Right ventricle myocardium superior (tissue), 1 donor: Measurements from ENCODE around the gene HNRNPF. TPM values are rescaled to one million over a fixed set of nuclear protein-coding genes. Genes with fewer than 3 reads are reported as not detected.
A peak's percentile ranks its signal among the peaks of the same experiment; 100 is the strongest.

Experiments used
- ATAC-seq: fragments of 200-7000 bp; cut with Tn5 transposase; one replicate; pipeline ENCODE4 v1.9.1; 2020; ENCODE audit warnings: mild to moderate bottlenecking; ENCODE audit not compliant: poor library complexity
- DNase-seq: peaks from one replicate; pipeline ENCODE4 v3.0.0-alpha.2; 2020
- intact Hi-C: fragments of 100-400 bp; cut with DNase I; formaldehyde crosslinking; loops from one replicate; pipeline ENCODE4 v1.11.2; 2022
- total RNA-seq: library from RNA; stranded (reverse); fragmentation: NEBNext Ultra II Directional; extraction: Animal tissue kit (Norgen Biotek cat#: 25700); gene quantifications from one replicate; pipeline ENCODE4 v1.2.1, GENCODE V29; 2021
- donor health status: DM: no; HTN: yes; CAD: no; lungs with severe emphysema.

The HNRNPF gene
- total RNA-seq, 1 donor from 2014 or later: 77.5 TPM

DNA sequence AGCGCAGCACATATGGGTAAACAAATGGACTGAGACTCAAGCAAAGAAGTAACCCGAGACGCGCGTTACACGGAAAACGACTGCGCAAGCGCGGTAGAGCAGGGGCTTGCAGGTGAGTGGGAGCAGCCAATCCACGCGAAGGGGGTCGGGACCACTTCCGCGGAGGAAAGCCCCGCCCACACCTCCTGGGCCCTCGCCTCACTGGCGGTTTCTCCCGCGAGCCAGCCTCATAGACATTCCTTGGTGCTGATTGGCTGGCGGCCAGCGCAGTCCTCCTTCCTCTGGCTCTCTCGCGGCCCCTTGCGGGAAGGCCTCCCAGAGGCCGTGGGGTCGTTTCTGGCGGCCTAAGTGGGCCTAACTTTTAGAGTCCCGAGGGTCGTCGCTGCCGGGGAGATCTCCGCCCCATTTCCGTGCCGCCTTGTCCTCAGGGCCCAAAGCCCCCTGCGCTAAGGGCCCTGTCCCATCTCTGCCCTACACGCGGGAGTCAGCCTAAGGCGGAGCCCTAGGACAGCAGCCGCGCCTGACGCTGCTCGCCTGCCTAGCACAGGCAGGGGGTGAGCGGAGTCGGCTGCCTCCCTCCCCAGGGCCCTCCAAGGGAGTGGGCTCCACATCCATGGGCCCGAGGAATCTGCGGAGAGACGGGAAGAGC is 46.7 kb downstream of the HNRNPF start:
- ATAC-seq: peak; percentile 99
- intact Hi-C loops: no loop called here

DNA sequence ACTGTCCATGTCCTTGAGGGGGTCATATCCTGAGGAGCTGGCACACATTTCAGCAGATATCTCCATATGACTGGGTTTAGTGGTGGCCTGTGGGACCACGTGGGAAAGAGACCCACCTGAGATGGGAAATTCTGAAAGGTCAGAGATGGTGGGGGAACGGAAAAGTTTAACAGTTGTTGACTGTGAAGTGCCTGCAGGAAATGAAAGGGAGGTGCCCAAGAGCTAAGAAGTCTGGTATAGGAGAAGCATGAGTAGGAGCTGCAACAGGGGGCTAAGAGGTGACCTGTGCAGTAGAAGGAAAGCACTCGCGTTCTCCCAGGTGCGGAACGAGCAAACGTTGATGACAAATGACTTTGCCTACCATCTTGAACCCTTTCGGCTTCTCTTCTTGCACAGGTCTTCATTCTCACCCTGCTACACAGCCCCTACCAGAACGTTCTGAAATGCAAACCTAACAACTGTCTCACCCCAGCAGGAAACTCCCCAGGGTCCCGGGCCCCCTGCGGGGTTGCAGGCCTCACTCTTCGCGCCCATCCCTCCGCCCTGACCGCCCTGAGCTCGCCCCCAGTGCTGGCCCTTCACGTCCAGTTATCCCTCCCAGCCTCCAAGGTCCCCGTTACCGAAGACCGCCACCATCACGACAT is 47.3 kb downstream of the HNRNPF start:
- no peak for ATAC-seq
- peak; percentile 18 for DNase-seq
- intact Hi-C loops: no loop called here

More for the DNA sequence above, 46.7 kb downstream of the HNRNPF start:
- peak; percentile 99 for DNase-seq

DNA sequence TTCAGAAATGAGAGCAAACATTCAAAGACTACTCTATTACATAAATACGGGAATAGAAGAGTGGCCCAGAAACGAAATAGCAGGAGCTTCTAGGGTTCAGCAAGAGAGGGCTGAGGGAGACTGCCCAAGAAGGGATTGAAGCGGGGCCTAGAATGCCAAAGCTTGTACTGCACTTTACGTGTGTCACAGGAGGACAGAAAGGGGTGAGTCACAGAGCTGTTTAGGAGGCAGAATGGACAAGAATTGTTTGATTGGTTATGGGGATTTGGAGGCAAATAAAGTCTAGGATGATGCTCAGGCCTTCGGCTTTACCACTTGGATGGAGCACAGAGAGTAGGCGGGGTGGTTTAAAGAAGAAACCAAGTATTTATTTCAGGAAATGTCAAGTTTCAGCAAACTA is 48.9 kb downstream of the HNRNPF start:
- intact Hi-C loops: no loop called here
- ATAC-seq (no peak), DNase-seq (no peak)

DNA sequence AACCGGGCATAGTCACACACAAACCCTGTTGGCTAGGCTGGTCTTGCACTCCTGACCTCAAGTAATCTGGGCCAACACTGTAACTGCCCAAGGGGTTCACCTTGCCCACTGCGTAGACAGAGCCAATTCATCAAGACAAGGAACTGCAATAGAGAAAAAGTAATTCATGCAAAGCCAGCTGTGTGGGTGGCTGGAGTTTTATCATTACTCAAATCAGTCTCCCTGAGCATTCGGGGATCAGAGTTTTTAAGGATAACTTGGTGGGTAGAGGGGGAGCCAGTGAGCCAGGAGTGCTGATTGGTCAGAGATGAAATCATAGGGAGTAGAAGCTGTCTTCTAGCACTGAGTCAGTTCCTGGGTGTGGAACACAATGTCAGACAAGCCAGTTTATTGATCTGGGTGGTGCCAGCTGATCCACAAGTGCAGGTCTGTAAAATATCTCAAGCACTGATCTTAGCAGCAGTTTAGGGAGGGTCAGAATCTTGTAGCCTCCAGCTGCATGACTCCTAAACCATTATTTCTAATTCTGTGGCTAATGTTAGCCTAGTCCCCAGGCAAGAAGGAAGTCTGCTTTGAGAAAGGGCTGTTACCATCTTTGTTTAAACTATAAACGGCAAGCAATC is 53.1 kb downstream of the HNRNPF start:
- no peak for DNase-seq
- ATAC-seq: no peak
- intact Hi-C loops: no loop called here

DNA sequence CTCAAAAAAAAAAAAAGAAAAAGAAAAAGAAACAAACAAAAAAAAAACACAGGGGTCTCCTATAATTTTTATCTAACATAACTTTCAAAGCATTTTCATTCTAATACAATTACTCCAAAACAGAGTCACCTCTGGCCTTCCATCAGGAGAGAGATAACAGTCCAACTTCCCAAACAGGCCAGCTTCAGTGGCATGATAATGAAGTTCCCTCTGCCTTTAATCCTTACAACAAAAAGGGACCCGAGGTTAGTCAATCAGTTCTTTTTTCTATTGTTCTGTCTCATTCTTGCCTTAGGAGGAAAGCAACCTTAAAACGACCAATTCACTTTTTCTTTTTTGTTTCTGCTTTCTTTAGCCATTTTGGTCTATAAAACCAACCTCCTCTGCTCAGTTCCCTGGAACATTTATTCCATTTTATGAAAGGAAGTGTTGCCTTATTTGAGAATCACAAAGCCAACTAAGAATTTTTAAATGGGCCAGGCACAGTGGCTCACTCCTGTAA is 54.1 kb downstream of the HNRNPF start:
- no peak for ATAC-seq
- DNase-seq: no peak
- intact Hi-C loops: no loop called here

DNA sequence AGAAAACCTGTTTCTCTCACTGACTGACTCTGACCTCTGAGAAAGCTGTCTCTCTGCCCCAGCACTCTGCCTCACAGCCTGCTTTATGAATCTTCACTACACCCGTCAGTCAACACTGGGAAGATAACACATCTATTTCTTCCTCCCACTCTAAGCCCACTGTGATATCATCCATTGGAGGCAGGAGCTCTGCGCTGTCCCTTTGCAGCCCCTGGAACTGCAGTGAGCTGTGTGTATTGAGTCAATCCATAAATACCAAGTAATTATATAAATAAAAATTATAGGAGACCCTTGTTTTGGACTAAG is 54.7 kb downstream of the HNRNPF start:
- DNase-seq (no peak), ATAC-seq (no peak)
- intact Hi-C loops: no loop called here

DNA sequence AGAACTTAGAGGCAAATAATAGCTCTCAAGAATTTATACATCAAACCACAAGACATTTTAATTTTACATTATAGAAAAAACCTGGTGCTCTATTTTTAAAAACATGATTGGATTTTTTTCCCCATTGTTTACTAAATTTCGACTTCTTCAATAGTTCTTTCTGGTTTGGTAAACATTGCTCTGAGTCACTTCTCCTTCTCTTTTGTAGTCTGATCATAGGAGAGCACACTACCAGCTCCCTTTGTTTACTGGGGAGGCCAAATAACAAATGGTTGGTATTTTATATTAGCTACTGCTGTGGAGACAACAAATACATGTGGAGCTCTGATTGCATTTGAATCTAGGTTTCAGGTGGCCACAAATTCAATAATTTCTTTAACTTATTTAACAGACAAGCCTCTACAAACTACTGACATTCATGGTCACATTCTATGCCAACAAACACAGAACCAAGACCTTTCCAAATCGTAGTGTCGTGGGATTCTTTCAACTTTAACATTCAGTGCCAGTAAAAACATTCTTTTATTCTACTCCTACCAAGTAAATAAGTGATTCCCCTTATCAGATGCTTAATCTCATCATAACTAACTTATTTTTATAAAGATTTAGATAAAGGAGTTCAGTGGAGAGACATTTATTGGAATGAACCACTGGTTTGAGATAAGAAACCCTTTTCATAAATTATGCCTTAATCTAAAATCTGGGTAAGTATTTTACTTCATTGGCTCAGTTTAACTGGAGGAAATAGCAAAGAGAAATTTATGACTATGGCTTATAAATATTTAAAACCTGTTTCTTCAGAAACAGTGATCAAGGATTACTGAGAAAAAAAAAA is 55.3 kb downstream of the HNRNPF start:
- ATAC-seq (no peak), DNase-seq (no peak)
- intact Hi-C loops: no loop called here

DNA sequence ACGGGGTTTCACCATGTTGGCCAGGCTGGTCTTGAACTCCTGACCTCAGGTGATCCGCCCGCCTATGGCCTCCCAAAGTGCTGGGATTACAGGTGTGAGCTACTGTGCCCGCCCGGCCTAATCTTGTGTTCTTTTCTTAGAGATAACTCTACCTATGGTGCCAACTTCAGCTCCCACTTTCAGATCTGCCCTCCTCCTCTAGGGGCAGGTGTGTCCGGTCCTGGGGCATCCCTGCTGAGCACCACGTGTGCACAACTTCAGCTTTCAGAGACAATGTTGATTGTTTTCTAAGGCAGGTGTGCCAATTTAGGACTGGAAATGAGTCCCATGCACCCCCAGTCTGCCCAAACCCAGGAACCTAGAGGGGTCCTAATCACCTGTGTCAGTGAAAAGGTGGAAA is 56.0 kb downstream of the HNRNPF start:
- peak; percentile 21 for DNase-seq
- intact Hi-C loops: no loop called here

DNA sequence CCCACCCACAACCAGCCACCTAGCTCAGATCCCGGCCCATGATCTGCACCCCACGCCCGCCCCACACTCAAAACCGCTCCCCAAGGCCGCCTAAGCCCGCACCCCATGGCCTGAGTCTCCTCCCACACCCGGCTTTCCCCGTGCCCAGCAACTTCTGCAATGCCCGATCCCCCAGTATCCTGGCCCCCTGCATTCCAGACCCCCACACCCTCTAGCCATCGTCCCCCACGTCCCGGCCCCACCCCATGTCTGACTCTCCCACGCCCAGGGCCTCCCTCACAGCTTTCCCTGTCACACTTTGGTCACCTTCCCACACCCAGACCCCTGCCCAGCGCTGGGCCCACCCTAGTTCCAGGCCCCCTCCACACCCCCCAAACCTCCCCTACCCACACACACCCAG is 57.7 kb downstream of the HNRNPF start:
- DNase-seq (peak; percentile 25), ATAC-seq (no peak)
- intact Hi-C loops: no loop called here

More for the DNA sequence above, 56.0 kb downstream of the HNRNPF start:
- ATAC-seq: no peak

DNA sequence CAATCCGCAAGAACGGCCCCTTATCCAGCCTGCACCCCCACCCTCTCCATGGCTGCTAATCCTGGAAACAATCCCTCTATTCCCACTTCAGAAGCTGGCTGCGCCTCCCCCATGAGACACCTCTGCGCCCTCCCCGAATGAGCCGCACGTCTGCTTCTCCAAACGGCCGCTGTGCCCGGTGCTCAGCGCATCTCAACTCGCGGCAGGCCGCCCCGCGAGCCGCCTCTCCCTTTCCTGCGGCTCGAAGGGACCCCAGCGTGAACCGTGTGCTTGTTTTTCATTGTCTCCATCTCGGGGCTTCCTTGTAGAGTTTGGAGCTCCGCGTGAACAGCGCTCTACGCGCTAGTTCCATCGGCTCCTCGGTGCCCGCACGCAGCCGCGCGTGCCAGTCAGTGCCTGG is 58.3 kb downstream of the HNRNPF start:
- ATAC-seq (peak; percentile 9), DNase-seq (peak; percentile 20)
- intact Hi-C loops: no loop called here

DNA sequence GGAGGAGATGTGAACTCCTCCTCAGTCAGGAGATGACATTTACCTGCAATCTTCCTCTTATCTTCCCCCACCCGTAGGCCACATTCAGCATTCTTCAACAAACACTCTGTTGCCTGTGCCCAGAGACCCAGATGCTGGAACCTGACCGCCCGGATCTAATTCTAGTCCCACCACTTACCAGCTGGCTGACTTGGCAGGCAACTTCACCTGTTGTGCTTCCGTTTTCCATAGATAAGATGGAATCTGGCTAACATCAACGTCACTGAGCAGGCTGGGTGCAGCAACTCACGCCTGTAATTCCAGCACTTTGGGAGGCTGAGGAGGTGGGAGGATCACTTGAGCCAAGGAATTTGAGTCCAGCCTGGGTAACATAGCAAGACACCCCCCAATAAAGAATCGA is 58.8 kb downstream of the HNRNPF start:
- DNase-seq: peak; percentile 33
- peak; percentile 23 for ATAC-seq
- intact Hi-C loops: no loop called here

DNA sequence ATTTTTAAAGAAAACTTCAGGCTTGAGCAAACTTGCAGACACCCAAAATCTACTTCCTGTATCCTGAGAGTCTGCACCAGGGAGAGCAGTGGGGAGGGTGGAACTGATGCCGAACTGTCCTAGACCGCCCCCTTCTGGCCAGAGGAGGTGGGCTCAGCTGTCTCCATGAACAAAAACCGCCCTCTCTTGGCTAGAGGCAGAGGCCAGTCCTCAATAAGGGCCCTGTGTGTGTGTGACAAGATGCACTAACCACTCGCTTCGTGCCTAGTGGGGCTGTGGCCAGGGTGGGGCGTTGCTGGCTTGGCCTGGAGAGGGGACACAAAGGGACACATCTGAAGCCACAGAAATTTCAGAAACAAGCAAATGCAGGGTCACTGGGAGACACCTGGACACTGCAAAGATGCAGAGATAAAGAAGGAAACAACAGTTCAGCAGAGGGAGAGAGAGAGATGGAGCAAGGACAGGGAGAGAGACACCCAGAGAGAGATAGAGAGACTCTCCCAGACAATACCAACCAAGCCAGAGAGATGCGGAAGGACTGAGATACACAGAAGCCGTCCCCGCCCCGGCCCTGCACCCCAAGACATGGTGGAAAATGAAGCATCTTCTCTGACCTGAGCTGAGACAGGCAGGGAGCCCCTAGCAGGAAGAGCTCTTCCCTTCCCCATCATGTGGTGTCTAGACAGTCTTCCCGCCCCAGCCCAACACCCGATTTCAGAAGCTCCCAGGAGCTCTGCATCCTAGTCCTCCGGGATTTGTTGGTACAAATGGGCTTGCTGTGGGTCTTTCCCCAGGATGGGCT is 60.3 kb downstream of the HNRNPF start:
- DNase-seq: peak; percentile 90
- intact Hi-C loops: loop anchor here (10.0 kb wide), 1 partner anchor 54 kb away; no protein-coding TSS in a partner anchor
- peak; percentile 98 for ATAC-seq

DNA sequence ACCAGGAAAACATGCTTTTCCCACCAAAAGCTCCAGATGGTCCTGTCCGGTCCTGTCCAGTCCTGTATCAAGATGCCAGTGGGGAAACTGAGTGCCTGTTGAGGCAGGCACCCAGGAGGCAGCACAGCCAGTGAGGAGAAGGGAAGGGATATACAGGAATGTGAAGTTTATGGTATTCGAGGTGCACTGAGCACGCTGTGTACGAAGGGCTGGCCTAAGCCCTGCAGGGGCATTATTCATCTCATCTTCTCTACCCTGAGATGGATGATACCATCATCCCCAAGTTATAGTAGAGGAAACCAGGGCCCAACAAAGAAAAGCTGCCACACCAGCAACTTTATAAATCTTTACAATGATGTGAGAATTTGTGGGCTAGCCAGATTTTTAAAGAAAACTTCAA is 61.0 kb downstream of the HNRNPF start:
- DNase-seq (no peak), ATAC-seq (no peak)
- intact Hi-C loops: loop anchor here (10.0 kb wide), 1 partner anchor 53 kb away; no protein-coding TSS in a partner anchor

DNA sequence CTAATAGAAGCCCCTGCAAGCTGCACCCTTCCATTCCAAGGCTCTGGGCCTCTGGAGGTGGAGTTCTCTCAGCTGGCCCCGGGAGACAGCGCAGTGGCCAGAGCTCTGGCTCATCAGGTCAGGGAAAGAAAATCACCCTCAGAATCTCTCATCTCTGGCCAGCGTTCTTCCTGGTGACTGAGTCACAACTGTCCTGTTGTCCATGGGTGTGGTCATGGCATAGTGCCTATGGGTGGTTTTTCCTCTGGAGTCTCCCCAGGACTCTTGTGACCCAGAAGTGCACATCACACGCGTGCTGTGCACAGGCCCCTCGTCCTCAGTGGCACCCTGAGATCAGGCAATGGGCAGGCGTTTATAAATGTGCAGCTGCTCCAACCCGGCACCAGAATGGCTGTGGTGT is 64.9 kb downstream of the HNRNPF start:
- ATAC-seq (no peak), DNase-seq (no peak)
- intact Hi-C loops: loop anchor here (10.0 kb wide), 1 partner anchor 49 kb away; no protein-coding TSS in a partner anchor

DNA sequence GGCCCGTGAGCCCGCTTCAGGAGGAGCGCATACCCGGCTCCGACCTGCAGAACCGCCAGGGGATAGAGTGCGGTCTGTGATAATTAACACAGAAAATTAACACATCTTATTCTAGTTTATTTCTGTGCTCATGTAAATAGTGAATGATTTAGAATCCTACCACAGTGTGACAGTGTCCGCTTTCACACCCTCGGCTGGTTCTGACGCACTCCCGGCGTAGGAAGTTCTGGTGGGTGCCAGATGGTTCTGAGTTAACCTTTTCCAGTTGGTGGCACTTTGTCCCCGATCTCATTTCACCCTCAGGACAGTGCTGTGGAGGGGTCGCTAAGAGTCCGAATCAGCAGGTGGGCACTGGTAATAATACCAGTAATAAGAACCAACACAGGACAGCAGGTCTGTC is 65.9 kb downstream of the HNRNPF start:
- DNase-seq: no peak
- ATAC-seq: no peak
- intact Hi-C loops: loop anchor here (10.0 kb wide), 1 partner anchor 48 kb away; no protein-coding TSS in a partner anchor

DNA sequence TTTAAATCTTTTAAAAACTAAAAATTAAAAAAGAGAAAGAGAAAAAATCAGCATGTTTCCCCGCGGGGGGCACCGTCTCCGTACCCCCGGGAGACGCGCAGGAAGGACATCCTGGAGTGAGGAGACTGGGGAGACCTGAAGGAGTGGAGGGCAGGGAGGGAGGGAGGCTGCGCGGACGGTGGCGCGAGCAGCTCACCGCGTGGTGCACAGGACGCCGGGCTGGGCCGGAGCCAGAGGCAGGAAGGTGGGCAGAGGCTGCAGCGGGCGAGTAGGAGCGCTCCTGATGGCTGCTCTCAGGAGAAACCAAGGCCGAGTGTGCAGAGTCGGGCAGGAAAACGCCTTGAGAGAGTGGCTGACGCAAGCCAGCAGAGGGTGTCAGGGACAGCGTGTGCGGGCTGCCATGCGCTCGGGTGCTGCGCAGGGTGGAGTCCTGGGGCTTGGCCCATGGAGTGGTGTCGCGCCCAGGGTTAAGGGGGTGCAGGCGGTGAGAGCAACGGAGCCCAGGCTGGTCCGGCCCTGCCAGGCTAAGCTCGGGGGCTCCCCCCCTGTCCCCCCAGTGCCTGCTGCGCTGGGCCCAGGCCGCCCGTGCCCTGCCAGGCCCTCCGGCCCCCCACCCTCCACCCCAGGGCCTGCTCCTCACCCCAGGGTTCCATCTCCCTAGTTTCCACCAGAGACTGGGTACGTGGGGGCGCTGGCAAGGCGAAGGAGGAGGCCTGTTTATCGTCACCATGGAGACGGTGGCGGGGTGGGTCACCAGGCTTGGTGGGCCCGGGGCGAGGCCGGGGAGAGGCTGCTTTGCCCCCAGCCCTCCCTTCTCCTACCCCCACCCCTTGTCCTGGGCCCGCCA is 66.5 kb downstream of the HNRNPF start:
- no peak for DNase-seq
- intact Hi-C loops: loop anchor here (10.0 kb wide), 1 partner anchor 48 kb away; no protein-coding TSS in a partner anchor
- ATAC-seq: no peak

DNA sequence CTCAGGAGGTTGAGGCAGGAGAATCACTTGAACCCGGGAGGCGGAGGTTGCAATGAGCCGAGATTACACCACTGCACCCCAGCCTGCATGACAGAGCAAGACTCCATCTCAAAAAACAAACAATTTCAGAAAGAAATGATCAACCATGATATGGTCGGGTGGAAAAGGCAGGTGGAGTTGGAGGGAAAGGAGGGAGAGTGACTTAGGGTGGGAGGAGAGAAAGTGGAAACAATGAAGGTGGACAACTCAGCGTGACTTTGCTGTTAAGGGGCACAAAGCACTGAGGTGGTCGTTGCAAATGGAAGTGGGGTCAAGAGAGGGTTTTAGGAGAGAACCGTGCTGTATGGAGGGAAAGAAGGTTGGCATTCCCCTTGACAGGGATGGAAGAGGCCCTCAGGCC is 67.5 kb downstream of the HNRNPF start:
- ATAC-seq: no peak
- intact Hi-C loops: loop anchor here (10.0 kb wide), 1 partner anchor 47 kb away; no protein-coding TSS in a partner anchor
- no peak for DNase-seq
